GM12878 (cell line): ENCODE measurements around the gene SH3GL3.

Source experiments
- CHD2 ChIP-seq: IDR thresholded peaks from 2 replicates; pipeline ENCODE4 v1.6.1; 2011; ENCODE audit warnings: low read depth, low read length, improper control_type of control experiment, borderline replicate concordance
- CTCF ChIP-seq, 3 experiments: IDR thresholded peaks in 2 of 3; conservative IDR thresholded peaks in 1 of 3; 2 replicates each; pipeline ENCODE4 v1.5.1; 2011; ENCODE audit warnings: low read depth in 3 of 3, low read length in 3 of 3, mild to moderate bottlenecking in 3 of 3, control low read depth in 2 of 3, moderate library complexity in 2 of 3, inconsistent platforms in 1 of 3, mixed read lengths in 1 of 3; ENCODE audit not compliant: control insufficient read depth in 2 of 3, insufficient read depth in 1 of 3; ENCODE audit errors: extremely low read depth in 1 of 3
- EZH2 ChIP-seq: IDR thresholded peaks from 2 replicates; pipeline ENCODE4 v1.6.1; 2012; ENCODE audit warnings: low read depth, mild to moderate bottlenecking, control low read depth, inconsistent platforms, low read length, borderline replicate concordance; ENCODE audit not compliant: control insufficient read depth
- MXI1 ChIP-seq: fragments of 150-350 bp; IDR thresholded peaks from 2 replicates; pipeline ENCODE4 v1.6.1; 2011; ENCODE audit warnings: low read depth, mild to moderate bottlenecking, inconsistent platforms, low read length, improper control_type of control experiment
- SMC3 ChIP-seq: IDR thresholded peaks from 2 replicates; pipeline ENCODE4 v1.6.1; 2011; ENCODE audit warnings: low read length, improper control_type of control experiment, borderline replicate concordance
- TBL1XR1 ChIP-seq: IDR thresholded peaks from 2 replicates; pipeline ENCODE4 v1.6.1; 2012; ENCODE audit warnings: low read depth, low read length, improper control_type of control experiment
- ZNF217 ChIP-seq: fragments of 450-650 bp; IDR thresholded peaks from 2 replicates; pipeline ENCODE4 v1.6.1; 2017; ENCODE audit warnings: antibody characterized with exemption, mild to moderate bottlenecking
- ZNF24 ChIP-seq: fragments of 450-650 bp; IDR thresholded peaks from 2 replicates; pipeline ENCODE4 v1.6.1; 2017; ENCODE audit warnings: antibody characterized with exemption, mild to moderate bottlenecking

GRCh38 chr15:83602021-83602420 is 154.9 kb downstream of the SH3GL3 start:
- TF ChIP-seq CHD2 (no peak), MXI1 (no peak), ZNF217 (no peak), CTCF (IDR thresholded peaks at IDR 0.05 in 2 of 3, conservative IDR thresholded peaks at IDR 0.05 in 1 of 3; ENCODE audit: control insufficient read depth in 2 of 3, extremely low read depth in 1 of 3, insufficient read depth in 1 of 3, low read depth in 3 of 3, low read length in 3 of 3) (no peak), SMC3 (no peak), TBL1XR1 (no peak), EZH2 (no peak), ZNF24 (no peak)
